Measurements from ENCODE around the gene ZNF678. TPM values are rescaled to one million over a fixed set of nuclear protein-coding genes. Genes with fewer than 3 reads are reported as not detected.

Gene ZNF678
- polyA plus RNA-seq, 3 donors = 1.5 to 1.9 (median 1.7) TPM

DNA sequence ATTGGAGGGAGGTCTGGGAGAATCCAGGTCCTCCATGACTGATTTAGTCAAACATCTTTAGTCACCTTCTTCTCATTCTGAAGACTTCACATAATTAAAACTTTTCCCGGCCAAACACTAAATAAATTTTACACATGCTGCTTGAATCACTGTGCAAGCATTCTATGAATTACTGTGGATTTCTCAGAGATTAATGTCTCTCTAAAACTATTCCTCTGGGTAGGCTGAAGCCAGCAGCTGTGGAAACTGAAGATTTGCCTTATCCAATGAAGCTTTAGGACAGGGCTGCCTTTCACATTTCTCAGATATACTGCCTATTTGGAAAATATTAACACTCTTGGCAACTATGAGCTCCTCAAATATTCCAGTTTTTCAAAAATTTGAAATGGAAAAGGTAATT lies 110.1 kb downstream of the ZNF678 start:
- Histone ChIP-seq H3K79me2 (ENCODE audit: insufficient read depth, low read length) (no peaks in the 10 kb centered on the region), H3K27ac (ENCODE audit: low read depth in 1 of 2, low read length in 2 of 2) (no peak overlapping the region), H3K4me1 (ENCODE audit: control insufficient read depth in 1 of 2, insufficient read depth in 2 of 2, low read length in 2 of 2) (no peaks in the 10 kb centered on the region), H3K4me3 (replicated peaks in 1 of 3; ENCODE audit: low read depth in 2 of 3, low read length in 3 of 3) (no peak overlapping the region), H3K27me3 (ENCODE audit: control insufficient read depth in 2 of 2, insufficient read depth in 2 of 2, low read length in 2 of 2) (no peaks in the 10 kb centered on the region), H3K36me3 (replicated peaks in 1 of 2; ENCODE audit: control insufficient read depth in 1 of 2, insufficient read depth in 2 of 2, low read length in 2 of 2) (no peaks in the 10 kb centered on the region), H4K20me1 (ENCODE audit: insufficient read depth, low read length) (no peaks in the 10 kb centered on the region), H2AFZ (ENCODE audit: insufficient read depth, low read depth, low read length, poor library complexity, severe bottlenecking) (no peak overlapping the region), H3K4me2 (replicated peaks; ENCODE audit: extremely low read depth, low read length, poor library complexity, severe bottlenecking) (no peak overlapping the region), H3K9ac (ENCODE audit: insufficient read depth, low read length, poor library complexity, severe bottlenecking) (no peak overlapping the region), H3K9me3 (replicated peaks in 1 of 2; ENCODE audit: control insufficient read depth in 1 of 2, insufficient read depth in 1 of 2, low read length in 2 of 2) (peaks cover 46 to 91% of the 10 kb centered on the region in 2 donors)
- peaks cover 28 to 81% (median 64%) of the 10 kb centered on the region in 7 donors for H3K9me3 Mint-ChIP-seq
- no peaks in the 10 kb centered on the region for H3K4me1 Mint-ChIP-seq
- H3K27me3 Mint-ChIP-seq (ENCODE audit: low read depth in 3 of 3) = no peaks in the 10 kb centered on the region
- intact Hi-C loops (cut with micrococcal nuclease) = no loop called here
- TF ChIP-seq, protein P1, sequence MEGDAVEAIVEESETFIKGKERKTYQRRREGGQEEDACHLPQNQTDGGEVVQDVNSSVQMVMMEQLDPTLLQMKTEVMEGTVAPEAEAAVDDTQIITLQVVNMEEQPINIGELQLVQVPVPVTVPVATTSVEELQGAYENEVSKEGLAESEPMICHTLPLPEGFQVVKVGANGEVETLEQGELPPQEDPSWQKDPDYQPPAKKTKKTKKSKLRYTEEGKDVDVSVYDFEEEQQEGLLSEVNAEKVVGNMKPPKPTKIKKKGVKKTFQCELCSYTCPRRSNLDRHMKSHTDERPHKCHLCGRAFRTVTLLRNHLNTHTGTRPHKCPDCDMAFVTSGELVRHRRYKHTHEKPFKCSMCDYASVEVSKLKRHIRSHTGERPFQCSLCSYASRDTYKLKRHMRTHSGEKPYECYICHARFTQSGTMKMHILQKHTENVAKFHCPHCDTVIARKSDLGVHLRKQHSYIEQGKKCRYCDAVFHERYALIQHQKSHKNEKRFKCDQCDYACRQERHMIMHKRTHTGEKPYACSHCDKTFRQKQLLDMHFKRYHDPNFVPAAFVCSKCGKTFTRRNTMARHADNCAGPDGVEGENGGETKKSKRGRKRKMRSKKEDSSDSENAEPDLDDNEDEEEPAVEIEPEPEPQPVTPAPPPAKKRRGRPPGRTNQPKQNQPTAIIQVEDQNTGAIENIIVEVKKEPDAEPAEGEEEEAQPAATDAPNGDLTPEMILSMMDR (IDR thresholded peaks at IDR 0.05) = no peak
- no peak overlapping the region for H3K4me3 Mint-ChIP-seq
- H3K27ac Mint-ChIP-seq = no peak overlapping the region
- no peaks in the 10 kb centered on the region for H3K36me3 Mint-ChIP-seq
- no peak for DNase-seq
- WGBS (ENCODE audit: insufficient coverage) = no CpG with 5 or more reads among the region's 1 CpG

GRCh38 chr1:227685807-227686206 lies 122.5 kb downstream of the ZNF678 start:
- Histone ChIP-seq H3K27me3 (ENCODE audit: control insufficient read depth in 2 of 2, insufficient read depth in 2 of 2, low read length in 2 of 2) (no peaks in the 10 kb centered on the region), H3K4me2 (replicated peaks; ENCODE audit: extremely low read depth, low read length, poor library complexity, severe bottlenecking) (no peak overlapping the region), H3K36me3 (replicated peaks in 1 of 2; ENCODE audit: control insufficient read depth in 1 of 2, insufficient read depth in 2 of 2, low read length in 2 of 2) (no peaks in the 10 kb centered on the region), H3K4me1 (ENCODE audit: control insufficient read depth in 1 of 2, insufficient read depth in 2 of 2, low read length in 2 of 2) (no peaks in the 10 kb centered on the region), H3K79me2 (ENCODE audit: insufficient read depth, low read length) (no peaks in the 10 kb centered on the region), H3K9me3 (replicated peaks in 1 of 2; ENCODE audit: control insufficient read depth in 1 of 2, insufficient read depth in 1 of 2, low read length in 2 of 2) (peaks cover 46 to 81% of the 10 kb centered on the region in 2 donors), H4K20me1 (ENCODE audit: insufficient read depth, low read length) (no peaks in the 10 kb centered on the region), H3K27ac (ENCODE audit: low read depth in 1 of 2, low read length in 2 of 2) (no peak overlapping the region), H3K9ac (ENCODE audit: insufficient read depth, low read length, poor library complexity, severe bottlenecking) (no peak overlapping the region), H3K4me3 (replicated peaks in 1 of 3; ENCODE audit: low read depth in 2 of 3, low read length in 3 of 3) (no peak overlapping the region), H2AFZ (ENCODE audit: insufficient read depth, low read depth, low read length, poor library complexity, severe bottlenecking) (no peak overlapping the region)
- 67% methylated on average over 5 of the region's 8 CpGs for WGBS (ENCODE audit: insufficient coverage)
- TF ChIP-seq, protein P1 (IDR thresholded peaks at IDR 0.05) = no peak
- Mint-ChIP-seq H3K4me3 (no peak overlapping the region), H3K27ac (no peak overlapping the region), H3K27me3 (ENCODE audit: low read depth in 3 of 3) (no peaks in the 10 kb centered on the region), H3K4me1 (no peaks in the 10 kb centered on the region), H3K9me3 (peaks cover 23 to 72% (median 61%) of the 10 kb centered on the region in 7 donors), H3K36me3 (no peaks in the 10 kb centered on the region)
- intact Hi-C loops (cut with micrococcal nuclease) = no loop called here
- DNase-seq = no peak
